Measurements from ENCODE around the gene RNF148.
"Not testable (repeated sequence)": the region's sequence is repeated elsewhere in the genome, so short reads cannot be mapped to it uniquely, and the experiment has no call there.

The RNF148 gene

DNA sequence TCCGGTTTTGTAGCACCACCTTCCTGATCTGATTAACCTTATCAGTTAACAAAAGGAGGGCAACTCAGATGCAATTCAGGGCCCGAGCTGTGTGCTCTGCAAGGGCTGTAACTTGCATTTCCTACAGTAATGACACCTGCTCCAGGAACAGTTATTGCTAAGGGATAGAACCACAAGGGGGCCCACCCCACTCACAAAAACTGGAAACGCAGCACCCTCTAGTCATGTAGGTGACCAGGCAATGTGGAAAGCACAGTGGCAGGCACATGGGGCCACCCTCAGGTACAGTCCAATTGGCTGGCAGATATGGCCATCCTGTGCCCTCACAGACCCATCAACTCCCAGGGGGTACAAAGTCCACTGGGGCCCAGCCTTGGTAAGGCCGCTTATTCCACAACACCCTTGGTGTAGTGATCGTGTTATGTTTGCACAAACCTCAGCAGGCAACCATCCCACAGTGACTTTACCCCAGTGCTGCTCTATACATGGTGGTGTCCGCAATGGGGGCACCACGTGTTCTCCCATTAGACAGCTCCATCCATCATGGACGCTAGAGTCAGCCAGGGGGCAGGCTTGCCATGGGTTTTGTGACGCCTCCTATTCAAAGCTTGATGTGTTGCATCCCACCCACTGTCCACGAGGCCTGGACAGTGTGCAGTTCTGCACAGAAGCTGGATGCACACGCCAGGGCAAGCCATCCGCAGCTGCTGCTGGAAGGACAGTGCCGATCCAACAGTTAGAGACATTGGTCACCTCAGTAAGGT, 13.2 kb downstream of the RNF148 start:
- DNase-seq = no peak

GRCh38 chr7:122688400-122688998, 14.2 kb downstream of the RNF148 start:
- DNase-seq = no peak

DNA sequence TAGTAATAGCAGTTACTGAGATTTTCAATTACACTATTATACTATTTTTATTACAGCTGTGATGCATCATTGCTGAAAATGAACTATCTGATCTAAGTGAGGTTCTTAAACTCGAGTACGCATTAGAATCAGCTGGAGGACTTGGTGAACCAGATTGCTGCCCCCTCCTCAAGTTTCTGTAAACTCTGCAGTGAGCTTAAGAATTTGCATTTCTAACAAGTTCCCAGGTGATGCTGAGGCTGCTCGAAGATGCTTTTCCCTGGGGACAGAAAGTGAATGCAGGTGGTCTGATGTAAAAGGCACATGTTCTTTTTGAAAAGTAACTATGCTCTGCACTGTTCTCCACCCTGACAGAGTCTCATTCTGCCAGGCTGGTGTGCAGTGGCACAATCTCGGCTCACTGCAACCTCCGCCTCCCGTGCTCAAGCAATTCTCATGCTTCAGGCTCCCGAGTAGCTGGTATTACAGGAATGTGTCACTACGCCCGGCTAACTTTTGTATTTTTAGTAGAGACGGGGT, 16.3 kb downstream of the RNF148 start:
- no peak for DNase-seq

DNA sequence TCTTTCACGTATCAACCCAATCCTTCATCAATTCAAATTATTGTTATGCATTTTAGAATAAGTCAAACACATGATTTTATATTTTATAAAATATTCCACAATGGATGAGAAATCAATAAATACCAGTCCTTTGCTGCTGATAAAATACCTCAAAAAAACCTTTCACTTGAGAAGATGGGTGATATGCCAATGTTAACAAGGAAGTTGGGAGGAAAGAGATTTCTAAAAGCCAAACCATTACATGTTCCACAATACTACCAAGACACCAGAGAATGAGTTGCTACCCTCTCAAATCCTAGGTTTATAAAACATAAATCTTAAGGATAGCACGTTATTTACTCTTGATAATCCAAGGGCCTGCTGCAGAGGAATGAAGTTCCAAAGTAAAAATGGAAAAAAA, 18.2 kb downstream of the RNF148 start:
- no peak for DNase-seq

- no peak for DNase-seq
These were observed 19.7 kb downstream of the RNF148 start for GRCh38 chr7:122682815-122683550.

DNA sequence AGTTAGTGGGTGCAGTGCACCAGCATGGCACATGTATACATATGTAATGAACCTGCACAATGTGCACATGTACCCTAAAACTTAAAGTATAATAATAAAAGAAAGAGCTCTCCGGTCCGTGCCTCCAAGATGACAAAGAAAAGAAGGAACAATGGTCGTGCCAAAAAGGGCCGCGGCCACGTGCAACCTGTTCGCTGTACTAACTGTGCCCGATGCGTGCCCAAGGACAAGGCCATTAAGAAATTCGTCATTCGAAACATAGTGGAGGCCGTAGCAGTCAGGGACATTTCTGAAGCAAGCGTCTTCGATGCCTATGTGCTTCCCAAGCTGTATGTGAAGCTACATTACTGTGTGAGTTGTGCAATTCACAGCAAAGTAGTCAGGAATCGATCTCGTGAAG, 21.5 kb downstream of the RNF148 start:
- not testable (repeated sequence) for DNase-seq

DNA sequence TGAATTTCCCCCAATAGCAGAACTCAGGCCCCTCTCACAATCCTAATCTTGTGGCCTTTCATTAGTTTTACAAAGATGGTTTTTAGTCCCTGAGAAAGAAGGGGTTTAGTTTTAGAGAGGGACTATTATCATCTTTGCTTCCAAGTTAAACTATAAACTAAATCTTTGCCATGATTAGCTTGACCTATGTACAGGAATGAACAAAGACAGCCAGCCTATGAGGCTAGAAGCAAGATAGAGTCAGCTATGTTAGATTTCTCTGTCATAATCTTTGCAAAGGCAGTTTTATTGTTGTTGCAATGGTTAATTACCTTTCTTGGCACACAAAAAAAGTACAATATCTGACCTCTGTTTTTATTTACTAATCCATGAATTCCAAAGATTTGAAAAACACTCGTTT, 22.9 kb downstream of the RNF148 start:
- no peak for DNase-seq

DNA sequence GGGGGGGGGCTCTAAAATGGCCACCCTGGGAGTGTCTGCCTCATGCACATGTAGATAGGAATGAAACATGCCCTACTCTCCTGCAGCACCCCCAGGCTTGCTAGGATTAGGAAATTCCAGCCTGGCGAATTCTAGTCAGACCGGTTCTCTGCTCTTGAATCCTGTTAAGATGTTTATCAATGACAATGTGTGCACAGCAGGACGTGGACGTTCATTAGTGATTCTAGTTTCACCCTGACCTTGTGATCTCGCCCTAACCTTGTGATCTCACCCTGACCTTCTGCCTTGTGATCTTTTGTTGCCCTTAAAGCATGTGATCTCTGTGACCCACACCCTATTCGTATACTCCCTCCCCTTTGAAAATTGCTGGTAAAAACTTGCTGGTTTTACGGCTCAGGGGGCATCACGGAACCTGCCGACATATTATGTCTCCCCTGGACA, 23.4 kb downstream of the RNF148 start:
- DNase-seq = not testable (repeated sequence)

- DNase-seq = no peak
These were observed 25.6 kb downstream of the RNF148 start for GRCh38 chr7:122677149-122677548.

DNA sequence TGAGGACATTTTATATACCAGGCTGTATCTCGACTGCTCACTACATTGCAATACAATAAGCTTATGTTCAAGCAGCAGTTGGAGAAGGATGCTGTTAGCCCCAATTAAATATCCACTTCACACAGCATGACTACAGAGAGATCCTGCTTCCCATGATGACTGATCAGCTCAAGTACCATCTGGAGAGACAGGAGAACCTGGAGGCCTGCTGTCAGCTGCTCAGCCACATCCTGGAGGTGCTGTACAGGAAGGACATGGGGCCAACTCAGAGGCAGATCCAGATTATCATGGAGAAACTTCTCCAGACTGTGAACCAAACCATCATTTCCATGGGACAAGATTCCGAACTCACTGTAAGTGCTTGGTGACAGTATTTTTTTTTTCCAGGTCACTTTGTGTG, 26.3 kb downstream of the RNF148 start:
- no peak for DNase-seq

DNA sequence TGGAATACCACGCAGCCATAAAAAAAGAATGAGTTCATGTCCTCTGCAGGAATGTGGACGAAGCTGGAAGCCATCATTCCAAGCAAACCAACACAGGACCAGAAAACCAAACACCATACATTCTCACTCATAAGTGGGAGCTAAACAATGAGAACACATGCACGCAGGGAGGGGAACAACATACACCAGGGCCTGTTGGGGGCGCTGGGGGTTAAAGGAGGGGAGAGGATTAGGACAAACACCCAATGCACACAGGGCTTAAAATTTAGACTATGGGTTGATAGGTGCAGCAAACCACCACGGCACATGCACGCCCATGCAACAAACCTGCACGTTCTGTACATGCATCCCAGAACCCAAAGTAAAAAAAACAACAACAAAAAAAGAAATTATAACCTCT, 27.1 kb downstream of the RNF148 start:
- DNase-seq = no peak

GRCh38 chr7:122675011-122675410, 27.7 kb downstream of the RNF148 start:
- DNase-seq = no peak

DNA sequence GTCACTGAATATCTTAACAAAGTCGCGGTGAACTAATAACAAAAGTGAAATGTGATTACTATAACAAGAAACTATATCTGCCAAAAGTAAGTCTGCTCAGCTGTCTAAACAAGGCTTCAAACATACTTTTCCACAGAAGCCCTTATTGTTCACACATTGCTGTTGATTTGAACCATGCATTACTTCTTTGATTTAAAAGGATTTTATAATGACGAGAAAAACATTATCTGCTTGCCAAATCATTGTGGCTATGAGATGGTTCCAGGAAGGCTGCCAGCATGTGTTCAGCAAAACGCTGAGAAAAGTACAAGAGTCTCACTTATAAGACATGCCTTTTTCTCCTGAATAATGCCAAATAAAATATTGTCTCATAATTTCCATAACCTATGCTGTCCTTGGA, 28.2 kb downstream of the RNF148 start:
- no peak for DNase-seq

DNA sequence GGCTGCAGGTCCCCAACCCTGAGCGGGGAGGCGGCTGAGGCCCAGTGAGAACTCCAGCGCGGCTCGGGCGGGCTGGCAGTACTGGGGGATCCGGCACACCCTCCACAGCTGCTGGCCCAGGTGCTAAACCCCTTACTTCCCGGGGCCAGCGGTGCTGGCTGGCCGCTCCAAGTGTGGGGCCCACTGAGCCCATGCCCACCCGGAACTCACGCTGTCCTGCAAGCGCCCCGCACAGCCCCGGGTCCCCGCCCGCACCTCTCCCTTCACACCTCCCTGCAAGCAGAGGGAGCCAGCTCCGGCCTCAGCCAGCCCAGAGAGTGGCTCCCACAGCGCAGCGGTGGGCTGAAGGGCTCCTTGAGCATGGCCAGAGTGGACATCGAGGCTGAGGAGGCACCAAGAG, 28.8 kb downstream of the RNF148 start:
- no peak for DNase-seq

GRCh38 chr7:122672536-122672935, 30.2 kb downstream of the RNF148 start:
- no peak for DNase-seq

GRCh38 chr7:122663733-122664132, 39.0 kb downstream of the RNF148 start:
- DNase-seq = no peak

- DNase-seq = no peak
These were observed 43.9 kb downstream of the RNF148 start for GRCh38 chr7:122658856-122659255.

DNA sequence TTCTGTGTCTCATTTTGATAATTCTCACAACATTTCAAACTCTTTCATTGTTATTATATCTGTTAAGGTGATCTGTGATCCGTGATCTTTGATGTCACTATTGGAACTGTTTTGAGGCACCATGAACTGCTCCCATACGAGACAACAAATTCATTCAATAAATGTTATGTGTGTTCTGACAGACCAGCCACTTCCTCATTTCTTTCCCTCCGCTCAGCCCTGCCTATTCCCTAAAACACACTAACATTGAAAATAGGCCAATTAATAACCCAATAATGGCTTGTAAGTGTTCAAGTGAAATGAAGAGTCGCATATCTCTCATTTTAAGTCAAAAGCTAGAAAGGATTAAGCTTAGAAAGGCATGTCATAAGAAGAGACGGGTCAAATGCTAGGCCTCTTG, 49.0 kb downstream of the RNF148 start:
- no peak for DNase-seq

GRCh38 chr7:122652876-122653275, 49.8 kb downstream of the RNF148 start:
- no peak for DNase-seq

Measured in T-helper 9 cell (primary cell).